Ectodermal cell (in vitro differentiated cells): ENCODE data around the gene STIM2. TPM values are rescaled to one million over a fixed set of nuclear protein-coding genes. Genes with fewer than 3 reads are reported as not detected.
"Not testable (repeated sequence)": the region's sequence is repeated elsewhere in the genome, so short reads cannot be mapped to it uniquely, and the experiment has no call there.

Experiments
- H3K27ac ChIP-seq: 2 replicates; pipeline ENCODE4 v1.7.0; 2013; ENCODE audit warnings: mild to moderate bottlenecking, low read depth, low read length; ENCODE audit not compliant: insufficient read depth, poor library complexity, severe bottlenecking
- H3K27me3 ChIP-seq: 2 replicates; pipeline ENCODE4 v1.7.0; 2013; ENCODE audit warnings: mild to moderate bottlenecking, low read length; ENCODE audit not compliant: insufficient read depth, control insufficient read depth, poor library complexity, severe bottlenecking
- H3K36me3 ChIP-seq: one replicate; pipeline ENCODE4 v1.7.0; 2013; ENCODE audit warnings: low read length; ENCODE audit not compliant: control insufficient read depth, insufficient read depth
- H3K4me1 ChIP-seq: one replicate; pipeline ENCODE4 v1.7.0; 2013; ENCODE audit warnings: low read length; ENCODE audit not compliant: control insufficient read depth, insufficient read depth
- H3K4me3 ChIP-seq: 2 replicates; pipeline ENCODE4 v1.7.0; 2013; ENCODE audit warnings: low read depth, low read length, control low read depth; ENCODE audit not compliant: insufficient read depth
- H3K9me3 ChIP-seq: 2 replicates; pipeline ENCODE4 v1.7.0; 2013; ENCODE audit warnings: mild to moderate bottlenecking, low read length, moderate library complexity; ENCODE audit not compliant: control insufficient read depth
- WGBS, 2 experiments: methylation state at CpG; one replicate each; pipeline ENCODE4 v1.1.7; 2013; ENCODE audit warnings: missing lambda C conversion rate in 2 of 2; 5-methylcytosine and 5-hydroxymethylcytosine counted together
- polyA plus RNA-seq, 4 experiments: library from polyadenylated mRNA; stranded (reverse); fragments of 50-300 nt; gene quantifications; one replicate each; pipeline ENCODE4 v1.2.3, GENCODE V29; 2013

The STIM2 gene
- polyA plus RNA-seq (2013, experiment 1 of 4) = 30.0 TPM
- 32.0 TPM for polyA plus RNA-seq (2013, experiment 2 of 4)
- 20.4 TPM for polyA plus RNA-seq (2013, experiment 3 of 4)
- 25.6 TPM for polyA plus RNA-seq (2013, experiment 4 of 4)

DNA sequence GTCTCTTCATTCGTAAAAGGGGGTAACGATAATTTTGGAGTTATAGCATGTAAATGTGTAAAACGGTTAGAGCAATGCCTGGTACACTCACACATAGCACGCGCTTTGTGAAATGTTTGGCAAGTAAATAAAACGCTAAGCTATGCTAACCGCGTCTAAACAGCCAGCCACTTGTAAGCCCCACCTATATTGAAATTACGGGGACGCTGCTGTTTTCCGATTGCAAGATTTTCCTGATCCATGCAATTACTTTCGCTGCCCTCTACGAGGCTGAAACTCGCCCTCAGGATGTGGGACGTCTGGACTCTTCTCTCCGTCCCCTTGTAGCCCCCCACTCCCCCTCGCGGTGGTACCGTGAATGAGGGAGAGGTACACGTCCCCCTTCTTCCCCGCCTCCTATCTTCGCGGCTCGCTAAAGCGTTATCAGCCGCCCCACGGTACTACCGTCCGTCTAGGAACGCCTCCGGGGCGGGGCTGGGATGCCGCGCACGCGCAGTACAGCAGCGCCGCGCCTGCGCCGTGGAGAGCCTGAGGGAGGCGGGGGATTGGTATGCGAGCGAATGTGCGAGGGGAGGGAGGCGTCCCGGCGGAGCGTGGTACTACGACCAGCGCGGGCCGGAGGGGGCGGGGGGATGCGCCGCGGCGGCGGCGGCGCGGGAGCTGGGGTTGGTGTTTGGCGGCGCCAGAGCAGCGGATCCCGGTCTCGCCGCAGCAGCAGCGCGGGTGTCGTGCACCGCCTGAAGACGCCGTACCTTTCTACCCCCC, at the start of gene STIM2:
STIM2 (plus strand) TSS at position 685 of the 765 bp plus-strand sequence.
- Histone ChIP-seq H3K27ac (peak within 1 kb of the TSS; percentile 88), H3K9me3 (no peaks in the 10 kb centered on the region), H3K4me1 (peaks cover 33% of the 10 kb centered on the region), H3K4me3 (peak within 1 kb of the TSS; percentile 89), H3K36me3 (no peaks in the 10 kb centered on the region), H3K27me3 (peaks cover 26% of the 10 kb centered on the region)
- WGBS, 2 experiments = 1% methylated on average over 74 of the region's 74 CpGs

DNA sequence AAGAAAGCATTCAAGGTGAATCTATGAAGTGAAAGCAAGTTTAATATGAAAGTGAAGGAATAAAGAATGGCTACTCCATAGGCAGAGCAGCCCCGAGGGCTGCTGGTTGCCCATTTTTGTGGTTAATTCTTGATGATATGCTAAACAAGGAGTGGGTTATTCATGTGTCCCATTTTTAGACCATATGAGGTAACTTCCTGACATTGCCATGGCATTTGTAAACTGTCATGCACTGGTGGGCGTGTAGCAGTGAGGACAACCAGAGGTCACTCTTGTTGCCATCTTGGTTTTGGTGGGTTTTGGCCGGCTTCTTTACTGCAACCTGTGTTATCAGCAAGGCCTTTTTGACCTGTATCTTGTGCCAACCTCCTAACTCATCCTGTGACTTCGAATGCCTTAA, 49.1 kb upstream of the STIM2 start:
- not testable (repeated sequence) for H3K27ac ChIP-seq, H3K9me3 ChIP-seq, H3K4me3 ChIP-seq, H3K4me1 ChIP-seq, H3K27me3 ChIP-seq, H3K36me3 ChIP-seq
- 94 to 95% methylated on average over 4 of the region's 4 CpGs for WGBS, 2 experiments

DNA sequence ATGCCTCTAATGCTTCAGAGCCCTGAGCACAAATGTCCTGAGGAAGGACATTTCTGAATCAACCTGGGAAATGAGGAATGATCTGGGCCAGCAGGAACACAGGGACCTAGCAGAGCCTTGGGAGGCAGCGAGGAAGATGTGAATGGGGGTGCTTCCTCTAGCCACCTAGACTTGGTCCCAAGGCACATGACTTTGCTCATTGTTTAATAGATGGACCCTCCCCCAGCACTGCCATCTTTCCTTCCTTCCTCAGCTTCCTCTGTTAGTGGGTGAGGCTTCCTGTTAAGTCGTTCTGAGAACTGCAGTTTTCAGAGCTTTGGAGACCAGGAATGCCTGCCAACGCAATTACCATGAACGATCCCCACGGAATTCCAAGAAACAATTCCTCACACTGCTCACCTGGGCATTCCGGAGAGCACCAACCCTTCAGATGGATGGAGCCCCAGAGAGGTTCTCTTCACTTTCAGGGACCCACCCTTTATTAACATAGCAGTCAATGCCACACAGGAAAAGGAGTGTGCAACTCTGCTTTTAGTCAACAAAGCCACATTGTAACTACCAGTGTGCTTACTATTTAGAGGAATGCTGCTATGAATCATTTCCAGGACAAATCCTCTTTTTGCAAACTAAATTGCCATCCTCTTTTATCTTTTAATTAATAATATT, 48.5 kb upstream of the STIM2 start:
- no peaks in the 10 kb centered on the region for H3K4me1 ChIP-seq
- no peak overlapping the region for H3K27ac ChIP-seq
- H3K4me3 ChIP-seq = no peak overlapping the region
- WGBS, 2 experiments = 85 to 86% methylated on average over 6 of the region's 6 CpGs
- no peaks in the 10 kb centered on the region for H3K27me3 ChIP-seq
- no peaks in the 10 kb centered on the region for H3K9me3 ChIP-seq
- H3K36me3 ChIP-seq = no peaks in the 10 kb centered on the region

DNA sequence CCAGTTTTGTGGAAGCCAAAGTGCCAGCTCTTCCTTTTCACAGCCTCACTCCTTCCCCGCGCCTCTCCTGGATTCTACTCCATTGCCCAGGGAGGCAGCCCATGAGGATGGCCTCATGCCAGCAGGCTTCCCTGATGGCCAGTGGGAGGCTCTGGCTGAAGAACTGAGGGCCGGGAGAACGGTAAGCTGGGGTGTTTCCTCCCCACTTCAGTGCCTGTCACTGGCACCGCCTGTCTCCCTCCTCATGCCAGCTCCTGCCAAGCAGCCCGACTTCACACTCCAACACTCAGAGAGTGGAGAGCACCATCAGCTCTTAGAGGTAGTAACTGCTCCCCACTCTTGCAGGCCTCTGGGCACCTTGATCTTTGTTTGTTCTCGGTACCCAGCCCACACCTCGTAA, 46.9 kb upstream of the STIM2 start:
- 89 to 92% methylated on average over 8 of the region's 8 CpGs for WGBS, 2 experiments
- no peak overlapping the region for H3K27ac ChIP-seq

DNA sequence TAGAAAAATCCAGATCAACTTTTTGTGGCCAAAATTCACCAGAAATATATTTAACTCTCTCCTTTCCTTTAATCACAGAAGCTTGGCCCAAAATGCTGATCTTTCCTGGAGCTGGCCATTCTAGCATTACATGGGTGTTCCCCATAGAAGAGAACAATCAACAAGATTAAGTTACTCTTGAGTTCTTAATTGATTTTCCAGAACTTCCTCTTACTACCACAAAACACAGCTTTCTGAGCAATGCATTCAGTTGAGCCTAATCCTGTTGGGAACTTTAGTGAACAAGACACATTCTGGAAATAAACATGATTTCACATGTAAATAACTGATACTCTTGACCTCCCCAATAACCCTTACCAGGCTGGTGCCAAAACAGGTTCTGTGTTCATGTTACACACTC, 45.4 kb upstream of the STIM2 start:
- Histone ChIP-seq H3K27ac (no peak overlapping the region), H3K9me3 (no peaks in the 10 kb centered on the region), H3K27me3 (no peaks in the 10 kb centered on the region), H3K36me3 (no peaks in the 10 kb centered on the region), H3K4me1 (no peaks in the 10 kb centered on the region), H3K4me3 (no peak overlapping the region)

More for the DNA sequence above, 46.9 kb upstream of the STIM2 start:
- H3K27me3 ChIP-seq = no peaks in the 10 kb centered on the region
- no peaks in the 10 kb centered on the region for H3K36me3 ChIP-seq
- no peaks in the 10 kb centered on the region for H3K9me3 ChIP-seq
- no peak overlapping the region for H3K4me3 ChIP-seq
- H3K4me1 ChIP-seq = no peaks in the 10 kb centered on the region

DNA sequence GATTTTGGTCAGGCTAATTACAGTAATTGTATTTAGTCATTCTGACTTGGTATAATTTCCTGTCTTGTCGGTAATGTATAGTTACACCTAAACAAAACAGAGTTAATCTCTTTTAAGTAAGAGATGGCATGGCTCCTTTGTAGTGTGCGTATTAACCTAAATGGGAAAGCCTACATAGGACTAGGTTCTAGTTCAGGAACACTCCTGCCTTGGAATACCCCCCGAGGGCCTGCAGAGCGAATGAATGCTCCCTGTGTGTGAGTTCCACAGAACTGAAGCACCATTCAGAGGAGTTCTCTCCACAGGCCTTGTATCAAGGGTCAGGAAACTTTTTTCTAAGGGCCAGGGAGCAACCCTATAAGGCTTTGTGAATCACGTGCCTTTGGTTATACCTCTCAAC, 44.9 kb upstream of the STIM2 start:
- no peaks in the 10 kb centered on the region for H3K9me3 ChIP-seq
- H3K4me3 ChIP-seq = no peak overlapping the region
- no peaks in the 10 kb centered on the region for H3K36me3 ChIP-seq
- no peak overlapping the region for H3K27ac ChIP-seq
- no peaks in the 10 kb centered on the region for H3K4me1 ChIP-seq
- H3K27me3 ChIP-seq = no peaks in the 10 kb centered on the region
- WGBS, 2 experiments = 83% methylated on average over 5 of the region's 5 CpGs

DNA sequence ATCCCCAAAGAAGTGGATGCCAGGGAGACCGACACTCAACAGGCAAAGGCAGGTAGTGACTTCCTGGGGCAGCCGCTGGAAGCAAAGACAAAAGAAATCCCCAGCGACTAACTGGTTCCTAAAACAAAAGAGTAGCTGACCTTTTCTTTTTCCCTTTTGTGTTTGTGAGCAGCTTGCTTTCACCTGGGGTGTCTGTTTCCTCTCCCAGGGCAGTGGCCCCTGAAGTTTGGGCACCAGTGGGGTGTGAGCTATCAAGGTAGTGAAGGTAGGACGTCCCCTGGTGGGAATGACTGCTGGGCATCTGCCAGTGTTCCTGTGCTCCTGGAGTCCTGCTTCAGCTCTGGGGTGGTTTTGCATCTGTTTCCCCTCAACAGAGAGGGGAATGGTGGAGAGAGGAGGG, 41.6 kb upstream of the STIM2 start:
- Histone ChIP-seq H3K27ac (no peak overlapping the region), H3K36me3 (no peaks in the 10 kb centered on the region), H3K4me3 (no peak overlapping the region), H3K27me3 (no peaks in the 10 kb centered on the region), H3K4me1 (no peaks in the 10 kb centered on the region), H3K9me3 (no peaks in the 10 kb centered on the region)
- WGBS, 2 experiments = 13 to 17% methylated on average over 4 of the region's 4 CpGs

DNA sequence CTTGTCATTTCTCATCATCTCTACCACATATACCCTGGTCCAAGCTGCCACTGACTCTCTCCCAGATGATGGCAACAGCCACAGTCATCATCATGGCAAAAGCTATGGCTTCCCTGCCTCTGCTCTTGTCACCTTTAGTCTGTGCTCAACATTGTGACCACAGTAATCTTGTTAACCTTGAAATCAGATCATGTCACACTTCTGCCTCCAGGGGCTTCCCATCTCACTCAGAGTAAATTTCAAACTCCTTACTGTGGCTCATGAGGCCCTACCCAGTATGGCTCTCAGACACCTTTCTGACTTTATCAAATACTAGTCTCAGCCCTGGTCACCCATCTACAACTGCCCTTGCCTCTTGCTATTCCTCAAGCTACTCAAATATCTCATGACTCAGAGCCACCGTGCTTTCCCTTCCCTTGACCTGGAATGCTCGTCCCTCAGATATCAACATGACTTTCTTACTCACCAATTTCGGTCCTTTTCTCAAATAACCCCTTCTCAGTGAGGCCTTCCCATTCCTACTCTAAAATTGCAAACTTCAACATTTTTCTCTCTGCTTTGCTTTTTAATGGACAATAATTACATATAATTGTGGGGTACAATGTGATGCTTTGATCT, 41.1 kb upstream of the STIM2 start:
- 92% methylated on average over 3 of the region's 3 CpGs for WGBS, 2 experiments
- Histone ChIP-seq H3K4me1 (no peaks in the 10 kb centered on the region), H3K36me3 (no peaks in the 10 kb centered on the region), H3K9me3 (no peaks in the 10 kb centered on the region), H3K4me3 (no peak overlapping the region), H3K27me3 (no peaks in the 10 kb centered on the region), H3K27ac (no peak overlapping the region)

DNA sequence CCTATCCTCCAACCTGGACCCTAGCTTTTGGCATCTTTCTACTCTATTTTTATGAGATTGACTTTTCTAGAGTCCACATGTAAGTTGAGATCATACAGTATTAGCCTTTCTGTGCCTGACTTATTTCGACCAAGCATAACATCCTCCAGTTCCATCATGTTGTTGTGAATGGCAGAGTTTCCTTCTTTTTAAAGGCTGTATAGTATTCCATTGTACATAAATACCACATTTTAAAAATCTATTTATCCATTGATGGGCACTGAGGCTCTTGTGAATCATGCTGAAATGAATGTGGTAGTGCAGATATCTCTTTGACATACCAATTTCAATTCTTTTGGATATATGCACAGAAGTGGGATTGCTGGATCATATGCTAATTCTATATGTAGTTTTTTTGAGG, 40.3 kb upstream of the STIM2 start:
- WGBS, 2 experiments = 100% methylated on average over 1 of the region's 1 CpG; no CpG with 5 or more reads in 1 of the 2 experiments
- Histone ChIP-seq H3K9me3 (no peaks in the 10 kb centered on the region), H3K27ac (no peak overlapping the region), H3K4me1 (no peaks in the 10 kb centered on the region), H3K4me3 (no peak overlapping the region), H3K36me3 (no peaks in the 10 kb centered on the region), H3K27me3 (no peaks in the 10 kb centered on the region)

DNA sequence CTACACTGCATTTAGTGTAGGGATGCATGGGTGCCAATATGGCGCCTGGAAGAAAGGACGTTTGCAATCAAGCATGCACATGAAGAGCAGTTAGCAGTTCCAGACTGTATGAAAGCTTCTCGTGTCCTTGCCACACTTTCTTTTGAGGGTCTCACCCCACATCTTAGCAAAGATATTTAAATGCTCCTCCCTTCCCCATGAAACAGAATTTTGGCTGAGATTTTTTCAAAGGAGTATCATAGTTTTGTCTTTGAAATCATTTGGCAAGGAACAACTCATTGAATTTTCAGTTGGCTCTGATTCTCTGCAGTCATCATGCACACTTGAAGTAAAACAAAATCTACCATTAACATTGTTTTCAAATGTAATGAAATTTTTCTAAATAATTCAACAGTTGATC, 39.6 kb upstream of the STIM2 start:
- no peaks in the 10 kb centered on the region for H3K36me3 ChIP-seq
- no peaks in the 10 kb centered on the region for H3K27me3 ChIP-seq
- H3K4me1 ChIP-seq = no peaks in the 10 kb centered on the region
- 93 to 98% methylated on average over 3 of the region's 3 CpGs for WGBS, 2 experiments
- no peak overlapping the region for H3K4me3 ChIP-seq
- no peak overlapping the region for H3K27ac ChIP-seq
- H3K9me3 ChIP-seq = no peaks in the 10 kb centered on the region
